ENCODE results near the gene KCNIP4. TPM values are rescaled to one million over a fixed set of nuclear protein-coding genes. Genes with fewer than 3 reads are reported as not detected.

Gene KCNIP4
- total and polyA plus RNA-seq, 10 of the 15 experiments (the other 5 are each of a cell fraction or from before 2014, with no cell fraction given) = 0.03 to 0.23 (median 0.13) TPM; not detected in 7

- WGBS (ENCODE audit: insufficient coverage, insufficient replicate concordance, low lambda C conversion rate, missing lambda C conversion rate) = 0% methylated on average over 2 of the region's 2 CpGs
- ChIA-PET CTCF (no interaction called here), RAD21 (ENCODE audit: unreplicated experiment) (no interaction called here), SMC1A (ENCODE audit: uncharacterized antibody, unreplicated experiment) (no interaction called here), POLR2A (no interaction called here)
- H3K9me3 ChIP-seq (replicated peaks; ENCODE audit: control insufficient read depth, insufficient read depth, low read length) = no peaks in the 10 kb centered on the region
- no peak overlapping the region for H3K9ac ChIP-seq (ENCODE audit: control insufficient read depth, insufficient read depth, low read length)
- in situ Hi-C loops (cut with MboI) = no loop called here
- no TSS peak for BruUV-seq (replicated peaks)
- H3K4me1 ChIP-seq (ENCODE audit: control insufficient read depth, insufficient read depth, low read length) = no peaks in the 10 kb centered on the region
- no peak overlapping the region for H3K4me3 ChIP-seq
- H3K4me2 ChIP-seq (ENCODE audit: control insufficient read depth, insufficient read depth) = no peak overlapping the region
- no peak for ATAC-seq
- TF ChIP-seq RBBP5 (conservative IDR thresholded peaks at IDR 0.05) = no peak
- no peak for TF ChIP-seq NFYA (IDR thresholded peaks at IDR 0.05; ENCODE audit: borderline replicate concordance, low read depth, low read length)
- TF ChIP-seq RUNX3 (IDR thresholded peaks at IDR 0.05; ENCODE audit: low read length) = no peak
- TF ChIP-seq ASH2L (IDR thresholded peaks at IDR 0.05; ENCODE audit: borderline replicate concordance, low read depth) = no peak
- no peak for TF ChIP-seq SIX5 (IDR thresholded peaks at IDR 0.05; ENCODE audit: low read depth, low read length, severe bottlenecking)
- TF ChIP-seq E2F8 (IDR thresholded peaks at IDR 0.05; ENCODE audit: low read depth, partially characterized antibody) = no peak
- TF ChIP-seq NR2C1 (IDR thresholded peaks at IDR 0.05) = no peak
- TF ChIP-seq ATF3 (IDR thresholded peaks at IDR 0.05; ENCODE audit: borderline replicate concordance, extremely low read depth, low read depth, low read length) = no peak
- no peak for TF ChIP-seq PBX3 (IDR thresholded peaks at IDR 0.05; ENCODE audit: insufficient replicate concordance, low read depth, low read length)
- TF ChIP-seq CREB1 (IDR thresholded peaks at IDR 0.05; ENCODE audit: low read depth) = no peak
- H3K36me3 ChIP-seq (ENCODE audit: control insufficient read depth in 2 of 2, insufficient read depth in 2 of 2, low read length in 1 of 2) = no peaks in the 10 kb centered on the region
- no peaks in the 10 kb centered on the region for H4K20me1 ChIP-seq (ENCODE audit: control insufficient read depth, insufficient read depth)
- FAIRE-seq = no peak
- H2AFZ ChIP-seq (ENCODE audit: control insufficient read depth, low read depth, low read length) = no peak overlapping the region
- no peak overlapping the region for H3K27ac ChIP-seq (ENCODE audit: control insufficient read depth, insufficient read depth)
- no peaks in the 10 kb centered on the region for H3K27me3 ChIP-seq (replicated peaks in 1 of 2; ENCODE audit: control insufficient read depth in 2 of 2, insufficient read depth in 2 of 2, low read length in 1 of 2)
- H3K79me2 ChIP-seq (ENCODE audit: control insufficient read depth, insufficient read depth, low read length) = no peaks in the 10 kb centered on the region
- intact Hi-C loops (cut with micrococcal nuclease; ENCODE audit: unreplicated experiment) = no loop called here
- no peak for DNase-seq (ENCODE audit: low read depth, low spot score)
These were observed 220.3 kb downstream of the KCNIP4 start for GRCh38 chr4:21728304-21728703.

All from GM12878 (cell line).